GM10248 (cell line): ENCODE results near the gene CNPY2.
A peak's percentile ranks its signal among the peaks of the same experiment; 100 is the strongest.

Experiments
- CTCF ChIA-PET: fragments of 300-600 bp; sonication (Branson Sonifier 250); formaldehyde crosslinking; extraction: SDS; loops from one replicate; lab custom pipeline; 2021; ENCODE audit warnings: antibody characterized with exemption; lab: Yijun Ruan, JAX
- POLR2A ChIA-PET: fragments of 350-650 bp; sonication (Branson Sonifier 250); formaldehyde crosslinking; extraction: SDS; loops from one replicate; lab custom pipeline; 2020; ENCODE audit warnings: antibody characterized with exemption; lab: Yijun Ruan, JAX
- DNase-seq: peaks from one replicate; pipeline ENCODE4 v3.0.0; 2012; ENCODE audit errors: extremely low spot score
- CTCF ChIP-seq: IDR thresholded peaks from 2 replicates; pipeline ENCODE4 v1.5.1; 2012; ENCODE audit warnings: mild to moderate bottlenecking, low read depth; ENCODE audit errors: extremely low read depth, missing control alignments, control extremely low read depth

Gene CNPY2

GRCh38 chr12:56334490-56334793 lies 18.7 kb upstream of the CNPY2 start:
- TF ChIP-seq CTCF, result no peak
- ChIA-PET CTCF (interaction anchor here (0.9 to 3.0 kb wide), 4 partner anchors 9 to 25 kb away, joined by 3 to 18 read pairs (median 12); partner anchors contain the start of gene STAT2), POLR2A (no interaction called here)
- no peak for DNase-seq

GRCh38 chr12:56333679-56334489 lies 18.1 kb upstream of the CNPY2 start, which contains the start of gene PAN2:
PAN2 (minus strand) TSS chr12:56334000; CDS start chr12:56333094, 906 bp downstream.
- peak; percentile 98 for DNase-seq
- POLR2A ChIA-PET, result interaction anchor here (0.6 to 1.8 kb wide), 3 partner anchors 18 to 1146 kb away, joined by 3 to 6 read pairs (median 4); partner anchors contain the start of genes ARHGAP9, CNPY2 and STAT2
- CTCF ChIA-PET, result interaction anchor here (0.6 to 3.0 kb wide), 14 partner anchors 8 to 168 kb away, joined by 3 to 18 read pairs (median 5); partner anchors contain the start of genes SMARCC2 and STAT2
- TF ChIP-seq CTCF, result peak; percentile 39

- TF ChIP-seq CTCF, result no peak
- ChIA-PET CTCF (interaction anchor here (0.6 to 3.0 kb wide), 13 partner anchors 12 to 168 kb away, joined by 3 to 18 read pairs (median 6); partner anchors contain the start of genes SMARCC2 and STAT2), POLR2A (interaction anchor here (1.0 to 1.8 kb wide), 2 partner anchors 18 to 26 kb away, joined by 3 to 6 read pairs; partner anchors contain the start of genes CNPY2 and STAT2)
- DNase-seq, result no peak
These were observed 17.4 kb upstream of the CNPY2 start for GRCh38 chr12:56333197-56333678.

GRCh38 chr12:56332512-56333196 lies 16.9 kb upstream of the CNPY2 start:
- CTCF ChIA-PET, result interaction anchor here (0.8 to 3.0 kb wide), 14 partner anchors 12 to 143 kb away, joined by 3 to 18 read pairs (median 6); partner anchors contain the start of genes SMARCC2 and STAT2
- DNase-seq, result no peak
- no peak for TF ChIP-seq CTCF
- POLR2A ChIA-PET, result interaction anchor here (1.0 to 1.8 kb wide), 2 partner anchors 17 to 27 kb away, joined by 3 to 6 read pairs; partner anchors contain the start of genes CNPY2 and STAT2

- ChIA-PET CTCF (interaction anchor here (1.2 to 3.1 kb wide), 3 partner anchors 15 to 212 kb away, joined by 3 to 10 read pairs (median 6); partner anchors contain the start of genes CNPY2, SMARCC2 and ZC3H10), POLR2A (interaction anchor here (1.8 kb wide), 1 partner anchor 15 kb away, joined by 6 read pairs; the partner anchor contains the start of gene CNPY2)
- DNase-seq, result no peak
- TF ChIP-seq CTCF, result no peak
These were observed 15.2 kb upstream of the CNPY2 start for GRCh38 chr12:56330936-56331490.
